SJSA1 (cell line): Measurements from ENCODE around the gene C12orf57. TPM values are rescaled to one million over a fixed set of nuclear protein-coding genes. Genes with fewer than 3 reads are reported as not detected.

Experiments
- DNase-seq, 2 experiments: peaks; one replicate each; pipeline ENCODE4 v3.0.0-alpha.2; 2015 to 2020; ENCODE audit warnings: low spot score in 2 of 2, low read depth in 1 of 2
- H3K27ac ChIP-seq: fragments of 250-450 bp; sonication (Bioruptor Pico); 2 replicates; pipeline ENCODE4 v1.5.1; 2020; ENCODE audit warnings: mild to moderate bottlenecking, moderate library complexity
- H3K27me3 ChIP-seq: fragments of 250-450 bp; sonication (Bioruptor Pico); replicated peaks from 2 replicates; pipeline ENCODE4 v1.5.1; 2020; ENCODE audit warnings: mild to moderate bottlenecking, moderate library complexity
- H3K36me3 ChIP-seq: fragments of 250-450 bp; sonication (Bioruptor Pico); 2 replicates; pipeline ENCODE4 v1.5.1; 2020; ENCODE audit warnings: mild to moderate bottlenecking
- H3K4me1 ChIP-seq: fragments of 250-450 bp; sonication (Bioruptor Pico); replicated peaks from 2 replicates; pipeline ENCODE4 v1.6.1; 2021; ENCODE audit warnings: mild to moderate bottlenecking
- H3K4me3 ChIP-seq: fragments of 250-450 bp; sonication (Bioruptor Pico); 2 replicates; pipeline ENCODE4 v1.5.1; 2020; ENCODE audit warnings: mild to moderate bottlenecking
- H3K9me3 ChIP-seq: fragments of 250-450 bp; sonication (Bioruptor Pico); replicated peaks from 2 replicates; pipeline ENCODE4 v1.5.1; 2020; ENCODE audit warnings: mild to moderate bottlenecking
- total RNA-seq: library from RNA; depleted of rRNA; stranded (reverse); fragments of >200 nt; shearing (Covaris generic); gene quantifications from 2 replicates; pipeline ENCODE4 v1.2.3, GENCODE V29; 2014; rRNA removed

The C12orf57 gene
- total RNA-seq, 1 experiment from 2014 or later, result 331 TPM

- DNase-seq, result no peak
- no peaks in the 10 kb centered on the region for H3K27me3 ChIP-seq
- H3K4me1 ChIP-seq, result no peaks in the 10 kb centered on the region
- H3K36me3 ChIP-seq, result peaks cover 81% of the 10 kb centered on the region
- no peak overlapping the region for H3K27ac ChIP-seq
- H3K4me3 ChIP-seq, result no peak overlapping the region
- H3K9me3 ChIP-seq, result no peaks in the 10 kb centered on the region
These were observed 36.3 kb downstream of the C12orf57 start for GRCh38 chr12:6980075-6980474.

- H3K9me3 ChIP-seq, result no peaks in the 10 kb centered on the region
- H3K4me3 ChIP-seq, result no peak overlapping the region
- H3K27ac ChIP-seq, result no peak overlapping the region
- H3K36me3 ChIP-seq, result peaks cover 75% of the 10 kb centered on the region
- no peaks in the 10 kb centered on the region for H3K27me3 ChIP-seq
- no peak for DNase-seq
- H3K4me1 ChIP-seq, result no peaks in the 10 kb centered on the region
These were observed 36.9 kb downstream of the C12orf57 start for GRCh38 chr12:6980740-6981139.

DNA sequence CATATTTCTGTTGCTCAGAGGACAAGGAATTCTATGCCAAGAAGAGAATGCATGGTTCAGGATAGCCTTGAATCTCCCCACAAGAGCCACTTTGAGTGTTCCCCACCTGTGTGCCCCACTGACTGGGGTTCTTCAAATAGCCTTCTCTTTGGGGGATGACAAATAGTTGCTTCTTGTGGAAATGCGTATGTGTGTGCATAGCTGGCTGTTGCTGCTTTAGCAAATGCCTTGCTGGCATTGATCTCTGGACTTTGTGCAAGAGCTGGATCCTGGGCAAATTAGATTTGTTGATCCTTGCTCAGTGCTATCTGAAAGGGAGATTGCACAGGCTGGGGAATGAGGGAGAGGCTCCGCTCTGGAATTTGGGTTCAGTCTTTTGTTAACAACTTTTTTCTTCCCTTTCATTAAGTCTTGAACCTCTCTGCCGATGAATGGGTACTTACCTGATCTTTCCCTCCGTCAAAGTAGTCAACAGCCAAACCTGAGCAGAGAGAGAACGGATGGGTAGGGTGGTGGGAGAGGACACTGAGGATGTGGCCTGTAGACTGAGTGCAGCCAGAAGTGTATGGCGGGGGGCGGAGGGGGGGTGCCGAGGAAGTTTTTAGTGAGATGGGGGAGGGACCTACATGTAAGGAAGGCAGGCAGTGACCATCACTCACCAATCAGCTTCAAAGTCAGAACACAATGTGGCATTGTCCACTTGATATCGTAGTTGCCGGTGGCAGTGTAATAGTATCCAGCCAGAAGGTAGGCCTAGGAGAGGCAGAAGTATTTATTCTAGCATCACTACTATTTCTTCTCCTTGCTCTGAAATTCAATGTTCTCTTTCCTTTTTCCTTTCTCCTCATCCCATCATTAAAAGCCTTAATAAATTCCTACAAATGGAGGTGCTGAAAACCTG lies 37.6 kb downstream of the C12orf57 start:
- Histone ChIP-seq H3K4me1 (no peaks in the 10 kb centered on the region), H3K36me3 (peaks cover 68% of the 10 kb centered on the region), H3K27ac (no peak overlapping the region), H3K27me3 (no peaks in the 10 kb centered on the region), H3K4me3 (no peak overlapping the region), H3K9me3 (no peaks in the 10 kb centered on the region)
- DNase-seq, result no peak

GRCh38 chr12:6982532-6982931 lies 38.7 kb downstream of the C12orf57 start:
- H3K9me3 ChIP-seq, result no peaks in the 10 kb centered on the region
- H3K36me3 ChIP-seq, result peaks cover 62% of the 10 kb centered on the region
- no peak overlapping the region for H3K27ac ChIP-seq
- no peak for DNase-seq
- H3K4me3 ChIP-seq, result no peak overlapping the region
- no peaks in the 10 kb centered on the region for H3K27me3 ChIP-seq
- no peaks in the 10 kb centered on the region for H3K4me1 ChIP-seq

GRCh38 chr12:6987956-6988553 lies 44.2 kb downstream of the C12orf57 start:
- no peak overlapping the region for H3K27ac ChIP-seq
- H3K27me3 ChIP-seq, result no peaks in the 10 kb centered on the region
- H3K9me3 ChIP-seq, result no peaks in the 10 kb centered on the region
- no peak for DNase-seq
- peaks cover 30% of the 10 kb centered on the region for H3K36me3 ChIP-seq
- no peak overlapping the region for H3K4me3 ChIP-seq
- no peaks in the 10 kb centered on the region for H3K4me1 ChIP-seq

Other genes with a start within 250 kb of the C12orf57 start
- gene PIANP, start 243.2 kb upstream of the C12orf57 start, total RNA-seq, result not detected in 2 replicates
- gene COPS7A, start 220.0 kb upstream of the C12orf57 start, total RNA-seq, result 80.2 and 82.4 TPM in 2 replicates
- 171 and 243 TPM in 2 replicates for gene MLF2, start 190.9 kb upstream of the C12orf57 start, total RNA-seq
- 243 and 442 TPM in 2 replicates for gene PTMS, start 177.7 kb upstream of the C12orf57 start, total RNA-seq
- gene LAG3, start 171.5 kb upstream of the C12orf57 start, total RNA-seq, result 0.13 and 0.47 TPM in 2 replicates
- gene CD4, start 154.5 kb upstream of the C12orf57 start, total RNA-seq, result not detected in 2 replicates
- gene GPR162, start 122.2 kb upstream of the C12orf57 start, total RNA-seq, result 0.16 TPM in 1 of 2 replicates, not detected in the other
- 0.63 TPM in 1 of 2 replicates, not detected in the other for gene P3H3, start 115.6 kb upstream of the C12orf57 start, total RNA-seq
- not detected in 2 replicates for gene GNB3, start 103.1 kb upstream of the C12orf57 start, total RNA-seq
- gene CDCA3, start 92.7 kb upstream of the C12orf57 start, total RNA-seq, result 143 and 156 TPM in 2 replicates
- 121 and 150 TPM in 2 replicates for gene USP5, start 91.9 kb upstream of the C12orf57 start, total RNA-seq
- gene TPI1, start 76.5 kb upstream of the C12orf57 start, total RNA-seq, result 1,911 and 2,129 TPM in 2 replicates
- 14.1 and 16.2 TPM in 2 replicates for gene SPSB2, start 70.7 kb upstream of the C12orf57 start, total RNA-seq
- 12.2 and 20.0 TPM in 2 replicates for gene LRRC23, start 39.2 kb upstream of the C12orf57 start, total RNA-seq
- 5.3 and 7.1 TPM in 2 replicates for gene ENO2, start 29.4 kb upstream of the C12orf57 start, total RNA-seq
- gene ATN1, start 16.1 kb upstream of the C12orf57 start, total RNA-seq, result 6.0 and 7.2 TPM in 2 replicates
- gene RNU7-1, start 206 bp upstream of the C12orf57 start, total RNA-seq, result not detected in 2 replicates
- not detected in 2 replicates for gene PTPN6, start 7.3 kb downstream of the C12orf57 start, total RNA-seq
- 254 and 334 TPM in 2 replicates for gene PHB2, start 26.6 kb downstream of the C12orf57 start, total RNA-seq
- 60.7 and 65.8 TPM in 2 replicates for gene EMG1, start 26.9 kb downstream of the C12orf57 start, total RNA-seq
- 8.3 and 19.2 TPM in 2 replicates for gene LPCAT3, start 74.5 kb downstream of the C12orf57 start, total RNA-seq
- 21.2 and 35.0 TPM in 2 replicates for gene C1S, start 116.7 kb downstream of the C12orf57 start, total RNA-seq
- 36.1 and 45.7 TPM in 2 replicates for gene C1R, start 148.4 kb downstream of the C12orf57 start, total RNA-seq
- 0.63 and 2.5 TPM in 2 replicates for gene C1RL, start 165.2 kb downstream of the C12orf57 start, total RNA-seq
- gene RBP5, start 184.9 kb downstream of the C12orf57 start, total RNA-seq, result not detected in 2 replicates
- gene CLSTN3, start 186.3 kb downstream of the C12orf57 start, total RNA-seq, result 0.82 TPM in 1 of 2 replicates, not detected in the other
- 18.7 and 24.8 TPM in 2 replicates for gene PEX5, start 245.7 kb downstream of the C12orf57 start, total RNA-seq